Measurements from ENCODE around the gene CFAP45.

- TF ChIP-seq POLR2A (conservative IDR thresholded peaks at IDR 0.05) (no peak), ZKSCAN1 (IDR thresholded peaks at IDR 0.05; ENCODE audit: low read depth, low read length) (no peak), RFX5 (IDR thresholded peaks at IDR 0.05; ENCODE audit: low read depth, low read length) (no peak), EZH2 (IDR thresholded peaks at IDR 0.05; ENCODE audit: borderline replicate concordance, low read depth, low read length) (no peak), XRCC4 (IDR thresholded peaks at IDR 0.05; ENCODE audit: extremely low read depth, insufficient read depth, insufficient read length) (no peak), FOXP1 (CRISPR knock-in tag; IDR thresholded peaks at IDR 0.05) (no peak), CTCF (IDR thresholded peaks at IDR 0.05 in 2 of 3, conservative IDR thresholded peaks at IDR 0.05 in 1 of 3; ENCODE audit: insufficient read depth in 2 of 3, low read depth in 1 of 3, low read length in 3 of 3) (no peak), RERE (CRISPR knock-in tag; IDR thresholded peaks at IDR 0.05; ENCODE audit: borderline replicate concordance) (no peak)
Measured at GRCh38 chr1:159943278-159943640, 43.3 kb upstream of the CFAP45 start.

All from K562 (cell line).